ENCODE results near the gene CHRNA9. TPM values are rescaled to one million over a fixed set of nuclear protein-coding genes. Genes with fewer than 3 reads are reported as not detected.

CHRNA9 gene
- total RNA-seq, 1 donor = 0.36 TPM

- DNase-seq (ENCODE audit: insufficient read length, low spot score, missing footprints) = no peak
- Histone ChIP-seq H3K4me1 (ENCODE audit: insufficient read depth, low read length) (no peaks in the 10 kb centered on the region), H3K27me3 (ENCODE audit: insufficient read depth, low read length) (no peaks in the 10 kb centered on the region), H2AFZ (ENCODE audit: low read length) (no peak overlapping the region), H3K27ac (ENCODE audit: low read depth, low read length) (no peak overlapping the region), H3K4me3 (ENCODE audit: insufficient read depth, low read length) (no peak overlapping the region), H3K36me3 (ENCODE audit: insufficient read depth, low read length) (no peaks in the 10 kb centered on the region), H3K9me3 (ENCODE audit: low read depth, low read length) (no peaks in the 10 kb centered on the region), H4K20me1 (ENCODE audit: insufficient read depth, low read length) (no peaks in the 10 kb centered on the region), H3K79me2 (ENCODE audit: insufficient read depth, low read length) (no peaks in the 10 kb centered on the region), H3K4me2 (ENCODE audit: insufficient read depth, low read length) (no peak overlapping the region)
- TF ChIP-seq CTCF (IDR thresholded peaks at IDR 0.05; ENCODE audit: extremely low read depth, low read depth, low read length) = no peak
Observed at GRCh38 chr4:40378619-40379018, 43.5 kb downstream of the CHRNA9 start.

- H3K4me1 ChIP-seq (ENCODE audit: insufficient read depth, low read length) = no peaks in the 10 kb centered on the region
- no peaks in the 10 kb centered on the region for H3K27me3 ChIP-seq (ENCODE audit: insufficient read depth, low read length)
- no peak overlapping the region for H3K4me2 ChIP-seq (ENCODE audit: insufficient read depth, low read length)
- H4K20me1 ChIP-seq (ENCODE audit: insufficient read depth, low read length) = no peaks in the 10 kb centered on the region
- DNase-seq (ENCODE audit: insufficient read length, low spot score, missing footprints) = no peak
- no peak for TF ChIP-seq CTCF (IDR thresholded peaks at IDR 0.05; ENCODE audit: extremely low read depth, low read depth, low read length)
- H3K4me3 ChIP-seq (ENCODE audit: insufficient read depth, low read length) = no peak overlapping the region
- no peak overlapping the region for H3K27ac ChIP-seq (ENCODE audit: low read depth, low read length)
- H3K9me3 ChIP-seq (ENCODE audit: low read depth, low read length) = no peaks in the 10 kb centered on the region
- no peaks in the 10 kb centered on the region for H3K36me3 ChIP-seq (ENCODE audit: insufficient read depth, low read length)
- no peaks in the 10 kb centered on the region for H3K79me2 ChIP-seq (ENCODE audit: insufficient read depth, low read length)
- no peak overlapping the region for H2AFZ ChIP-seq (ENCODE audit: low read length)
Observed at GRCh38 chr4:40379248-40379647, 44.1 kb downstream of the CHRNA9 start.

- Histone ChIP-seq H3K4me2 (ENCODE audit: insufficient read depth, low read length) (no peak overlapping the region), H3K36me3 (ENCODE audit: insufficient read depth, low read length) (no peaks in the 10 kb centered on the region), H3K79me2 (ENCODE audit: insufficient read depth, low read length) (no peaks in the 10 kb centered on the region), H3K9me3 (ENCODE audit: low read depth, low read length) (no peaks in the 10 kb centered on the region), H3K27ac (ENCODE audit: low read depth, low read length) (no peak overlapping the region), H3K4me1 (ENCODE audit: insufficient read depth, low read length) (no peaks in the 10 kb centered on the region), H3K27me3 (ENCODE audit: insufficient read depth, low read length) (no peaks in the 10 kb centered on the region), H3K4me3 (ENCODE audit: insufficient read depth, low read length) (no peak overlapping the region), H2AFZ (ENCODE audit: low read length) (no peak overlapping the region), H4K20me1 (ENCODE audit: insufficient read depth, low read length) (no peaks in the 10 kb centered on the region)
- no peak for TF ChIP-seq CTCF (IDR thresholded peaks at IDR 0.05; ENCODE audit: extremely low read depth, low read depth, low read length)
- DNase-seq (ENCODE audit: insufficient read length, low spot score, missing footprints) = no peak
Observed at GRCh38 chr4:40380647-40381046, 45.5 kb downstream of the CHRNA9 start.

GRCh38 chr4:40388239-40388638 lies 53.1 kb downstream of the CHRNA9 start:
- no peaks in the 10 kb centered on the region for H3K9me3 ChIP-seq (ENCODE audit: low read depth, low read length)
- no peaks in the 10 kb centered on the region for H4K20me1 ChIP-seq (ENCODE audit: insufficient read depth, low read length)
- no peak overlapping the region for H2AFZ ChIP-seq (ENCODE audit: low read length)
- H3K4me3 ChIP-seq (ENCODE audit: insufficient read depth, low read length) = no peak overlapping the region
- no peak overlapping the region for H3K4me2 ChIP-seq (ENCODE audit: insufficient read depth, low read length)
- no peak for TF ChIP-seq CTCF (IDR thresholded peaks at IDR 0.05; ENCODE audit: extremely low read depth, low read depth, low read length)
- no peaks in the 10 kb centered on the region for H3K36me3 ChIP-seq (ENCODE audit: insufficient read depth, low read length)
- H3K27ac ChIP-seq (ENCODE audit: low read depth, low read length) = no peak overlapping the region
- no peaks in the 10 kb centered on the region for H3K27me3 ChIP-seq (ENCODE audit: insufficient read depth, low read length)
- H3K4me1 ChIP-seq (ENCODE audit: insufficient read depth, low read length) = no peaks in the 10 kb centered on the region
- no peaks in the 10 kb centered on the region for H3K79me2 ChIP-seq (ENCODE audit: insufficient read depth, low read length)
- no peak for DNase-seq (ENCODE audit: insufficient read length, low spot score, missing footprints)

Data from osteoblast (primary cell).